KMS-11 (cell line): ENCODE results near the gene GPSM3.

Experiments
- H2AFZ ChIP-seq: fragments of 200-600 bp; sonication (generic); 2 replicates; pipeline ENCODE4 v1.6.1; 2016; ENCODE audit warnings: antibody characterized with exemption, mixed run types, low read depth
- H3K27ac ChIP-seq: fragments of 200-600 bp; sonication (generic); 2 replicates; pipeline ENCODE4 v1.6.1; 2016; ENCODE audit warnings: mild to moderate bottlenecking, mixed run types
- H3K27me3 ChIP-seq: fragments of 200-600 bp; sonication (generic); 2 replicates; pipeline ENCODE4 v1.6.1; 2017; ENCODE audit warnings: mild to moderate bottlenecking, low read depth, mixed run types, moderate library complexity; ENCODE audit not compliant: insufficient read depth
- H3K36me3 ChIP-seq: fragments of 200-600 bp; sonication (generic); 2 replicates; pipeline ENCODE4 v1.6.1; 2017; ENCODE audit warnings: mild to moderate bottlenecking, mixed run types; ENCODE audit not compliant: insufficient read depth
- H3K4me1 ChIP-seq: fragments of 200-600 bp; sonication (generic); 2 replicates; pipeline ENCODE4 v1.6.1; 2016; ENCODE audit warnings: mild to moderate bottlenecking, low read depth, mixed run types; ENCODE audit not compliant: poor library complexity, severe bottlenecking
- H3K4me2 ChIP-seq: fragments of 200-600 bp; sonication (generic); 2 replicates; pipeline ENCODE4 v1.7.0; 2016; ENCODE audit warnings: mild to moderate bottlenecking, mixed run types
- H3K4me3 ChIP-seq: fragments of 200-600 bp; sonication (generic); IDR thresholded peaks from 2 replicates; pipeline ENCODE4 v1.6.1; 2017; ENCODE audit warnings: low read depth, low read length, mixed read lengths; ENCODE audit not compliant: insufficient read depth
- H3K79me2 ChIP-seq: fragments of 200-600 bp; sonication (generic); 2 replicates; pipeline ENCODE4 v1.6.1; 2016; ENCODE audit warnings: low read depth, mixed run types; ENCODE audit not compliant: insufficient read depth
- H3K9ac ChIP-seq: fragments of 200-600 bp; sonication (generic); 2 replicates; pipeline ENCODE4 v1.6.1; 2016; ENCODE audit warnings: mild to moderate bottlenecking, mixed run types
- H4K20me1 ChIP-seq: fragments of 200-600 bp; sonication (generic); 2 replicates; pipeline ENCODE4 v1.6.1; 2016; ENCODE audit warnings: mild to moderate bottlenecking, mixed run types; ENCODE audit not compliant: insufficient read depth
- CTCF ChIP-seq: fragments of 200-600 bp; sonication (generic); conservative IDR thresholded peaks from 2 replicates; pipeline ENCODE4 v1.6.1; 2017; ENCODE audit warnings: low read depth, mild to moderate bottlenecking, antibody characterized with exemption, low read length, moderate library complexity, mixed read lengths

The GPSM3 gene

GRCh38 chr6:32208996-32209395 is 16.6 kb upstream of the GPSM3 start:
- Histone ChIP-seq H3K27ac (no peak overlapping the region), H3K27me3 (no peaks in the 10 kb centered on the region), H3K79me2 (no peaks in the 10 kb centered on the region), H4K20me1 (no peaks in the 10 kb centered on the region), H3K4me2 (no peak overlapping the region), H2AFZ (no peak overlapping the region), H3K4me1 (no peaks in the 10 kb centered on the region), H3K36me3 (no peaks in the 10 kb centered on the region), H3K9ac (no peak overlapping the region), H3K4me3 (no peak overlapping the region)
- no peak for TF ChIP-seq CTCF

DNA sequence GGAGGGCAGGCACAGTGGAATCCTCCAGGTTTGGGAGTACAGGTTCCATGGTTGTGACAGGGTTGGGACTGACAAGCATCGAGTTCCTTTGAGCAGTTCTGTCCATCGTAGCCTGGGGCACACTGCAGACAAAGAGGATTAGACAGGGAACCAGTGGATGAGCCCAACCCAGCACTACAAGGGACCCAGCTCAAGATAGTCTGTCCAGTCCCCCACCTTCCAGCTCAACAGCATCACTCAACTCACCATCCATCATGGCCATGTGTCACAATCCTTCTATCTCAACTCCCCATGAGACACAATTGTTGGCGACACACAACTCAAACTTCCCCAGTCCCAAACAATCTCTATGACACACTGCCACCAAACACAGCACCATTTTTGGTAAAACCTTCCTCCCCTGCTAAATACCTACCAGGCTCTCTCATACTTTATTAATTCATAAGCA is 11.8 kb upstream of the GPSM3 start:
- Histone ChIP-seq H3K27me3 (no peaks in the 10 kb centered on the region), H3K27ac (no peak overlapping the region), H4K20me1 (no peaks in the 10 kb centered on the region), H2AFZ (no peak overlapping the region), H3K4me2 (no peak overlapping the region), H3K4me3 (no peak overlapping the region), H3K79me2 (no peaks in the 10 kb centered on the region), H3K9ac (no peak overlapping the region), H3K4me1 (no peaks in the 10 kb centered on the region), H3K36me3 (no peaks in the 10 kb centered on the region)
- TF ChIP-seq CTCF, result no peak

GRCh38 chr6:32203426-32204267 is 11.2 kb upstream of the GPSM3 start:
- H3K79me2 ChIP-seq, result no peaks in the 10 kb centered on the region

GRCh38 chr6:32202186-32202585 is 9.7 kb upstream of the GPSM3 start:
- Histone ChIP-seq H3K79me2 (no peaks in the 10 kb centered on the region), H3K27ac (no peak overlapping the region), H4K20me1 (no peaks in the 10 kb centered on the region), H3K4me1 (peaks cover 5% of the 10 kb centered on the region), H3K36me3 (no peaks in the 10 kb centered on the region), H3K27me3 (no peaks in the 10 kb centered on the region), H3K4me2 (no peak overlapping the region), H3K9ac (no peak overlapping the region), H3K4me3 (no peak overlapping the region), H2AFZ (no peak overlapping the region)
- TF ChIP-seq CTCF, result no peak

More at GRCh38 chr6:32203426-32204267, 11.2 kb upstream of the GPSM3 start:
- Histone ChIP-seq H3K27me3 (no peaks in the 10 kb centered on the region), H3K4me2 (no peak overlapping the region), H3K4me1 (no peaks in the 10 kb centered on the region), H3K36me3 (no peaks in the 10 kb centered on the region), H4K20me1 (no peaks in the 10 kb centered on the region), H2AFZ (no peak overlapping the region), H3K4me3 (no peak overlapping the region), H3K27ac (no peak overlapping the region), H3K9ac (no peak overlapping the region)
- no peak for TF ChIP-seq CTCF
